GM21447 (cell line): ENCODE data around the gene AMOTL1.
"Not testable (repeated sequence)": the region's sequence is repeated elsewhere in the genome, so short reads cannot be mapped to it uniquely, and the experiment has no call there.

Source experiments
- ATAC-seq: cut with Tn5 transposase; IDR thresholded peaks from one replicate; pipeline ENCODE4 v1.9.1; 2021; ENCODE audit not compliant: unreplicated experiment

The AMOTL1 gene

GRCh38 chr11:94790197-94790596 lies 22.0 kb downstream of the AMOTL1 start:
- no peak for ATAC-seq

GRCh38 chr11:94790661-94791180 lies 22.6 kb downstream of the AMOTL1 start:
- ATAC-seq, result no peak

- ATAC-seq, result no peak
Observed at GRCh38 chr11:94791216-94791889, 23.2 kb downstream of the AMOTL1 start.

- not testable (repeated sequence) for ATAC-seq
Observed at GRCh38 chr11:94791942-94792341, 23.8 kb downstream of the AMOTL1 start.

GRCh38 chr11:94792451-94792850 lies 24.3 kb downstream of the AMOTL1 start:
- no peak for ATAC-seq

GRCh38 chr11:94793002-94793401 lies 24.8 kb downstream of the AMOTL1 start:
- no peak for ATAC-seq

- ATAC-seq, result no peak
Observed at GRCh38 chr11:94793822-94794221, 25.7 kb downstream of the AMOTL1 start.

- ATAC-seq, result no peak
Observed at GRCh38 chr11:94794287-94795168, 26.4 kb downstream of the AMOTL1 start.

- ATAC-seq, result no peak
Observed at GRCh38 chr11:94795476-94796189, 27.5 kb downstream of the AMOTL1 start.

- no peak for ATAC-seq
Observed at GRCh38 chr11:94796190-94796580, 28.0 kb downstream of the AMOTL1 start.

GRCh38 chr11:94796863-94797262 lies 28.7 kb downstream of the AMOTL1 start:
- ATAC-seq, result no peak

- no peak for ATAC-seq
Observed at GRCh38 chr11:94799726-94800125, 31.6 kb downstream of the AMOTL1 start.

GRCh38 chr11:94800414-94800813 lies 32.3 kb downstream of the AMOTL1 start:
- ATAC-seq, result no peak

- no peak for ATAC-seq
Observed at GRCh38 chr11:94801866-94802460, 33.8 kb downstream of the AMOTL1 start.

- no peak for ATAC-seq
Observed at GRCh38 chr11:94802501-94802900, 34.3 kb downstream of the AMOTL1 start.

- no peak for ATAC-seq
Observed at GRCh38 chr11:94803491-94803890, 35.3 kb downstream of the AMOTL1 start.

GRCh38 chr11:94804874-94805273 lies 36.7 kb downstream of the AMOTL1 start:
- no peak for ATAC-seq

- no peak for ATAC-seq
Observed at GRCh38 chr11:94806014-94806413, 37.9 kb downstream of the AMOTL1 start.

GRCh38 chr11:94806419-94806818 lies 38.3 kb downstream of the AMOTL1 start:
- no peak for ATAC-seq

- ATAC-seq, result no peak
Observed at GRCh38 chr11:94809251-94809650, 41.1 kb downstream of the AMOTL1 start.
